Stomach (tissue), 4 donors: ENCODE data around the gene PKNOX2.

ENCODE experiments used
- EP300 ChIP-seq: sonication (generic); formaldehyde crosslinking; IDR thresholded peaks from one replicate; pipeline ENCODE4 v1.6.1; 2017; ENCODE audit warnings: antibody characterized with exemption
- POLR2A ChIP-seq, 4 donors: fragments of 450-650 bp; IDR thresholded peaks; one replicate each; pipeline ENCODE4 v1.6.1; 2016; ENCODE audit warnings: antibody characterized with exemption in 4 of 4, control low read depth in 2 of 4, mild to moderate bottlenecking in 1 of 4, moderate library complexity in 1 of 4
- TF ChIP-seq, protein P1 (sequence below), 7 experiments: fragments of 450-650 bp in 4 of 7; fragments of 200-600 bp in 3 of 7; sonication (generic) in 3 of 7; IDR thresholded peaks; one replicate each; pipeline ENCODE4 v1.5.1; 2016 to 2019; ENCODE audit warnings: antibody characterized with exemption in 7 of 7, control low read depth in 2 of 7, mild to moderate bottlenecking in 1 of 7

- TF ChIP-seq, protein P1, sequence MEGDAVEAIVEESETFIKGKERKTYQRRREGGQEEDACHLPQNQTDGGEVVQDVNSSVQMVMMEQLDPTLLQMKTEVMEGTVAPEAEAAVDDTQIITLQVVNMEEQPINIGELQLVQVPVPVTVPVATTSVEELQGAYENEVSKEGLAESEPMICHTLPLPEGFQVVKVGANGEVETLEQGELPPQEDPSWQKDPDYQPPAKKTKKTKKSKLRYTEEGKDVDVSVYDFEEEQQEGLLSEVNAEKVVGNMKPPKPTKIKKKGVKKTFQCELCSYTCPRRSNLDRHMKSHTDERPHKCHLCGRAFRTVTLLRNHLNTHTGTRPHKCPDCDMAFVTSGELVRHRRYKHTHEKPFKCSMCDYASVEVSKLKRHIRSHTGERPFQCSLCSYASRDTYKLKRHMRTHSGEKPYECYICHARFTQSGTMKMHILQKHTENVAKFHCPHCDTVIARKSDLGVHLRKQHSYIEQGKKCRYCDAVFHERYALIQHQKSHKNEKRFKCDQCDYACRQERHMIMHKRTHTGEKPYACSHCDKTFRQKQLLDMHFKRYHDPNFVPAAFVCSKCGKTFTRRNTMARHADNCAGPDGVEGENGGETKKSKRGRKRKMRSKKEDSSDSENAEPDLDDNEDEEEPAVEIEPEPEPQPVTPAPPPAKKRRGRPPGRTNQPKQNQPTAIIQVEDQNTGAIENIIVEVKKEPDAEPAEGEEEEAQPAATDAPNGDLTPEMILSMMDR (IDR thresholded peaks at IDR 0.05): no peak
- TF ChIP-seq EP300: no peak
- no peak for TF ChIP-seq POLR2A (IDR thresholded peaks at IDR 0.05)
These were observed 283.6 kb downstream of the PKNOX2 start for GRCh38 chr11:125448136-125448535.
